HFFc6 (cell line): Measurements from ENCODE around the gene LRRC39. TPM values are rescaled to one million over a fixed set of nuclear protein-coding genes. Genes with fewer than 3 reads are reported as not detected.

ENCODE experiments used
- DNase-seq: peaks from one replicate; pipeline ENCODE4 v3.0.0-alpha.2; 2018
- H3K27ac Mint-ChIP-seq: 2 replicates; pipeline ENCODE4 v1.8.0; 2020; ENCODE audit warnings: mild to moderate bottlenecking, mixed read lengths
- H3K27me3 Mint-ChIP-seq: 2 replicates; pipeline ENCODE4 v1.8.0; 2021; ENCODE audit warnings: mild to moderate bottlenecking, moderate library complexity, mixed read lengths; ENCODE audit not compliant: insufficient read depth
- H3K36me3 Mint-ChIP-seq: 2 replicates; pipeline ENCODE4 v1.8.0; 2021; ENCODE audit warnings: low read depth, mixed read lengths
- H3K4me1 Mint-ChIP-seq: 2 replicates; pipeline ENCODE4 v1.8.0; 2020; ENCODE audit warnings: low read depth, mixed read lengths
- H3K4me3 Mint-ChIP-seq: 2 replicates; pipeline ENCODE4 v1.8.0; 2020; ENCODE audit warnings: mild to moderate bottlenecking, moderate library complexity, mixed read lengths
- H3K9me3 Mint-ChIP-seq: 2 replicates; pipeline ENCODE4 v1.8.0; 2020; ENCODE audit warnings: mild to moderate bottlenecking, mixed read lengths
- CTCF ChIP-seq: fragments of 200-600 bp; sonication (generic); IDR thresholded peaks from 2 replicates; pipeline ENCODE4 v1.5.0; 2021; ENCODE audit warnings: antibody characterized with exemption, mild to moderate bottlenecking
- total RNA-seq, 6 experiments: library from RNA; stranded (reverse); fragmentation: NEBNext Ultra II Directional; extraction: Animal tissue kit (Norgen Biotek cat#: 25700); gene quantifications; 2 replicates in 1 of 6; 3 replicates in 5 of 6; pipeline ENCODE4 v1.2.3, GENCODE V29; 2021

Gene LRRC39
- total RNA-seq, 6 experiments from 2014 or later: 0.14 to 0.23 (median 0.15) TPM; not detected in 2

- no peak for TF ChIP-seq CTCF
- Mint-ChIP-seq H3K36me3 (no peaks in the 10 kb centered on the region), H3K4me1 (peaks cover 5% of the 10 kb centered on the region; the same call in 1 of the 2 replicates), H3K27ac (no peak overlapping the region), H3K27me3 (no peaks in the 10 kb centered on the region), H3K4me3 (no peak overlapping the region), H3K9me3 (no peaks in the 10 kb centered on the region)
- peak; percentile 18 for DNase-seq
Measured at GRCh38 chr1:100122177-100122576, 55.9 kb downstream of the LRRC39 start.

GRCh38 chr1:100115524-100115923, 62.5 kb downstream of the LRRC39 start:
- no peaks in the 10 kb centered on the region for H3K36me3 Mint-ChIP-seq
- H3K9me3 Mint-ChIP-seq: no peaks in the 10 kb centered on the region
- DNase-seq: no peak
- H3K4me3 Mint-ChIP-seq: no peak overlapping the region
- H3K27me3 Mint-ChIP-seq: no peaks in the 10 kb centered on the region
- no peak overlapping the region for H3K27ac Mint-ChIP-seq
- no peak for TF ChIP-seq CTCF
- peaks cover 10% of the 10 kb centered on the region; the same call in 1 of the 2 replicates for H3K4me1 Mint-ChIP-seq

GRCh38 chr1:100109554-100110066, 68.4 kb downstream of the LRRC39 start:
- Mint-ChIP-seq H3K4me1 (peaks cover 10% of the 10 kb centered on the region; the same call in 1 of the 2 replicates), H3K36me3 (no peaks in the 10 kb centered on the region; the same call in 1 of the 2 replicates), H3K4me3 (no peak overlapping the region), H3K27me3 (no peaks in the 10 kb centered on the region), H3K27ac (no peak overlapping the region), H3K9me3 (no peaks in the 10 kb centered on the region)
- no peak for DNase-seq
- no peak for TF ChIP-seq CTCF

- TF ChIP-seq CTCF: no peak
- Mint-ChIP-seq H3K9me3 (no peaks in the 10 kb centered on the region), H3K36me3 (no peaks in the 10 kb centered on the region; the same call in 1 of the 2 replicates), H3K27ac (no peak overlapping the region), H3K4me3 (no peak overlapping the region), H3K4me1 (peaks cover 10% of the 10 kb centered on the region; the same call in 1 of the 2 replicates), H3K27me3 (no peaks in the 10 kb centered on the region)
- DNase-seq: no peak
Measured at GRCh38 chr1:100107696-100108095, 70.4 kb downstream of the LRRC39 start.

- Mint-ChIP-seq H3K27me3 (no peaks in the 10 kb centered on the region), H3K27ac (no peak overlapping the region), H3K4me3 (no peak overlapping the region), H3K36me3 (no peaks in the 10 kb centered on the region; the same call in 1 of the 2 replicates), H3K9me3 (no peaks in the 10 kb centered on the region), H3K4me1 (peaks cover 14% of the 10 kb centered on the region)
- no peak for DNase-seq
- TF ChIP-seq CTCF: no peak
Measured at GRCh38 chr1:100101564-100101963, 76.5 kb downstream of the LRRC39 start.
